Prostate gland (tissue), 2 donors: ENCODE results near the gene ULK4.

Source experiments
- POLR2A ChIP-seq: fragments of 450-650 bp; IDR thresholded peaks from one replicate; pipeline ENCODE4 v1.6.1; 2016; ENCODE audit warnings: antibody characterized with exemption, mild to moderate bottlenecking
- POLR2AphosphoS5 ChIP-seq: sonication (generic); formaldehyde crosslinking; IDR thresholded peaks from one replicate; pipeline ENCODE4 v1.6.1; 2017; ENCODE audit warnings: antibody characterized with exemption
- TF ChIP-seq, protein P1 (sequence below), 4 experiments: fragments of 200-600 bp in 2 of 4; fragments of 450-650 bp in 2 of 4; sonication (generic) in 2 of 4; IDR thresholded peaks; 1 replicate in 3 of 4; 2 replicates in 1 of 4; pipeline ENCODE4 v1.5.1; 2016 to 2019; ENCODE audit warnings: antibody characterized with exemption in 4 of 4, mild to moderate bottlenecking in 2 of 4, moderate library complexity in 2 of 4

DNA sequence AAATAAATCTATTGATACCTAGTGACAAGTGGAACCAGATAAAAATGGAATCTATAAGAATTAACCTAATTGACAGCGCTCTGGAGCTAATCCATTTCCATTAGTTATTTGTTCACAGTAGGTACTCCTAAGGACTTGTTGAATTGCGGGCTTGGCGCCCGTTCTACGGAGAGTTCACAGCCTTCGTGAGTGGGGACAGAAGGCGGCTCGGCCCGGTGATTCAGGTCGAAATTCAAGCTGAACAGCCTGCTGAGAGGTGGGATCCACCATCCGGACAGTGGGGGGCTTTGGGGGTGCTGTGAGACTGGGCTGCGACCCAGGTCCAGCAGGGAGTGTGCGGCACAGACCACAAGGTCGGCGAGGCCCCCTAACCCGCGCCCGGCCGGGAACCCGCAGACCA is 763.4 kb downstream of the ULK4 start:
- TF ChIP-seq, protein P1, sequence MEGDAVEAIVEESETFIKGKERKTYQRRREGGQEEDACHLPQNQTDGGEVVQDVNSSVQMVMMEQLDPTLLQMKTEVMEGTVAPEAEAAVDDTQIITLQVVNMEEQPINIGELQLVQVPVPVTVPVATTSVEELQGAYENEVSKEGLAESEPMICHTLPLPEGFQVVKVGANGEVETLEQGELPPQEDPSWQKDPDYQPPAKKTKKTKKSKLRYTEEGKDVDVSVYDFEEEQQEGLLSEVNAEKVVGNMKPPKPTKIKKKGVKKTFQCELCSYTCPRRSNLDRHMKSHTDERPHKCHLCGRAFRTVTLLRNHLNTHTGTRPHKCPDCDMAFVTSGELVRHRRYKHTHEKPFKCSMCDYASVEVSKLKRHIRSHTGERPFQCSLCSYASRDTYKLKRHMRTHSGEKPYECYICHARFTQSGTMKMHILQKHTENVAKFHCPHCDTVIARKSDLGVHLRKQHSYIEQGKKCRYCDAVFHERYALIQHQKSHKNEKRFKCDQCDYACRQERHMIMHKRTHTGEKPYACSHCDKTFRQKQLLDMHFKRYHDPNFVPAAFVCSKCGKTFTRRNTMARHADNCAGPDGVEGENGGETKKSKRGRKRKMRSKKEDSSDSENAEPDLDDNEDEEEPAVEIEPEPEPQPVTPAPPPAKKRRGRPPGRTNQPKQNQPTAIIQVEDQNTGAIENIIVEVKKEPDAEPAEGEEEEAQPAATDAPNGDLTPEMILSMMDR (IDR thresholded peaks at IDR 0.05) = no peak
- TF ChIP-seq POLR2A = no peak
- TF ChIP-seq POLR2AphosphoS5 = no peak
